Left renal pelvis (tissue), 4 donors: ENCODE measurements around the gene OGG1. TPM values are rescaled to one million over a fixed set of nuclear protein-coding genes. Genes with fewer than 3 reads are reported as not detected.

Experiments
- DNase-seq, 4 donors: peaks; one replicate each; pipeline ENCODE4 v3.0.0-alpha.2; 2013; ENCODE audit warnings: low read depth in 4 of 4, low spot score in 3 of 4
- polyA plus RNA-seq, 4 donors: library from polyadenylated mRNA; unstranded; fragments of 120-200 nt; gene quantifications; one replicate each; pipeline ENCODE4 v1.2.1, GENCODE V29; 2013; ENCODE audit not compliant: insufficient read length in 4 of 4

The OGG1 gene
- polyA plus RNA-seq = 10 to 100 TPM; 32.1 to 74.8 (median 50.5) TPM

- DNase-seq = peak; percentile 93 to 97 (median 95)
Measured at GRCh38 chr3:9749645-9750555, at the start of gene OGG1. Gene OGG1 (plus strand): TSS chr3:9749952. CDS start chr3:9750287, 335 bp downstream.

- no peak for DNase-seq
Measured at GRCh38 chr3:9700536-9700935, 49.2 kb upstream of the OGG1 start.

- no peak for DNase-seq
Measured at GRCh38 chr3:9701006-9701405, 48.7 kb upstream of the OGG1 start.

GRCh38 chr3:9701711-9702110, 48.0 kb upstream of the OGG1 start:
- no peak for DNase-seq

- no peak for DNase-seq
Measured at GRCh38 chr3:9703240-9703639, 46.5 kb upstream of the OGG1 start.

GRCh38 chr3:9703736-9704346, 45.9 kb upstream of the OGG1 start, which contains the start of gene CPNE9:
Gene CPNE9 (plus strand): TSS chr3:9703833. CDS start chr3:9703997, 164 bp downstream.
- no peak for DNase-seq

- DNase-seq = peak in 3 of 4 donors; percentile 18 to 22 (median 19)
Measured at GRCh38 chr3:9704347-9705322, 45.1 kb upstream of the OGG1 start.

GRCh38 chr3:9710174-9710739, 39.5 kb upstream of the OGG1 start:
- DNase-seq = no peak

GRCh38 chr3:9712415-9712814, 37.3 kb upstream of the OGG1 start:
- DNase-seq = no peak

GRCh38 chr3:9713142-9713541, 36.6 kb upstream of the OGG1 start:
- no peak for DNase-seq

GRCh38 chr3:9715136-9715535, 34.6 kb upstream of the OGG1 start:
- DNase-seq = no peak

- peak in 1 of 4 donors; percentile 42 for DNase-seq
Measured at GRCh38 chr3:9715764-9716437, 33.9 kb upstream of the OGG1 start.

- no peak for DNase-seq
Measured at GRCh38 chr3:9716801-9717555, 32.8 kb upstream of the OGG1 start.

GRCh38 chr3:9717563-9717962, 32.2 kb upstream of the OGG1 start:
- DNase-seq = no peak

GRCh38 chr3:9718118-9718517, 31.6 kb upstream of the OGG1 start:
- DNase-seq = no peak

GRCh38 chr3:9721015-9721699, 28.6 kb upstream of the OGG1 start:
- DNase-seq = no peak

- DNase-seq = no peak
Measured at GRCh38 chr3:9721700-9722060, 28.1 kb upstream of the OGG1 start.

GRCh38 chr3:9725775-9726515, 23.8 kb upstream of the OGG1 start:
- DNase-seq = no peak
